HepG2 (cell line): Measurements from ENCODE around the gene HIPK2. TPM values are rescaled to one million over a fixed set of nuclear protein-coding genes. Genes with fewer than 3 reads are reported as not detected.

Source experiments
- ATAC-seq: fragments of 200-7000 bp; cut with Tn5 transposase; 3 replicates; pipeline ENCODE4 v1.9.1; 2020; ENCODE audit warnings: mild to moderate bottlenecking, moderate library complexity
- BruUV-seq: library from RNA; stranded (reverse); fragments of 400-500 nt; replicated peaks from 2 replicates; lab custom pipeline; 2021; lab: Mats Ljungman, UMichigan
- CTCF ChIA-PET: fragments of 300-600 bp; formaldehyde crosslinking; extraction: SDS; loops from one replicate; lab custom pipeline; 2021; ENCODE audit warnings: low total read pairs, inconsistent platforms, low intra/inter-chr PET ratio; lab: Yijun Ruan, JAX
- POLR2A ChIA-PET: fragments of 350-600 bp; sonication (Branson Sonifier 250); formaldehyde crosslinking; loops from one replicate; lab custom pipeline; 2020; ENCODE audit warnings: antibody characterized with exemption, inconsistent platforms; lab: Yijun Ruan, JAX
- DNase-seq: peaks from one replicate; pipeline ENCODE4 v3.0.0-alpha.2; 2015; ENCODE audit warnings: low spot score
- FAIRE-seq: peaks from 3 replicates; lab custom pipeline; 2011; peaks lifted over from hg19 to GRCh38; lab: Jason Lieb, UNC
- H2AFZ ChIP-seq: one replicate; pipeline ENCODE4 v1.6.1; 2011; ENCODE audit warnings: low read length, inconsistent platforms
- H3K27ac ChIP-seq: fragments of 300-600 bp; 3 replicates; pipeline ENCODE4 v1.8.0; 2011; ENCODE audit warnings: mixed run types, mild to moderate bottlenecking, mixed read lengths, low read length, inconsistent platforms; ENCODE audit not compliant: insufficient read depth; ENCODE audit errors: extremely low read length
- H3K27me3 ChIP-seq, 2 experiments: fragments of 200-600 bp in 1 of 2; 2 replicates in 1 of 2; 3 replicates in 1 of 2; pipeline versions ENCODE4 v1.6.0 to v1.8.0; 2011; ENCODE audit warnings: low read length in 2 of 2, mild to moderate bottlenecking in 2 of 2, moderate library complexity in 2 of 2, inconsistent platforms in 1 of 2; ENCODE audit not compliant: insufficient read depth in 2 of 2, control insufficient read depth in 1 of 2
- H3K36me3 ChIP-seq, 2 experiments: fragments of 200-600 bp in 1 of 2; replicated peaks in 1 of 2; 2 replicates in 1 of 2; 3 replicates in 1 of 2; pipeline versions ENCODE4 v1.5.1 to v1.8.0; 2011; ENCODE audit warnings: low read length in 2 of 2, inconsistent platforms in 1 of 2; ENCODE audit not compliant: insufficient read depth in 2 of 2, control insufficient read depth in 1 of 2
- H3K4me1 ChIP-seq: 2 replicates; pipeline ENCODE4 v1.5.1; 2012; ENCODE audit warnings: low read length, inconsistent platforms; ENCODE audit not compliant: insufficient read depth
- H3K4me2 ChIP-seq: 2 replicates; pipeline ENCODE4 v1.6.0; 2011; ENCODE audit warnings: low read depth, low read length, inconsistent platforms
- H3K4me3 ChIP-seq, 3 experiments: fragments of 200-600 bp in 1 of 3; sonication (generic), shearing (Covaris generic) in 1 of 3; replicated peaks in 1 of 3; 2 replicates each; pipeline ENCODE4 v1.5.1; 2011 to 2016; ENCODE audit warnings: low read length in 3 of 3, inconsistent platforms in 2 of 3, low read depth in 2 of 3, mild to moderate bottlenecking in 2 of 3, control low read depth in 1 of 3, mixed read lengths in 1 of 3; ENCODE audit not compliant: insufficient read depth in 1 of 3
- H3K79me2 ChIP-seq: one replicate; pipeline ENCODE4 v1.6.1; 2011; ENCODE audit warnings: low read length, inconsistent platforms; ENCODE audit not compliant: insufficient read depth
- H3K9ac ChIP-seq: 2 replicates; pipeline ENCODE4 v1.6.0; 2011; ENCODE audit warnings: mild to moderate bottlenecking, low read depth, low read length, inconsistent platforms; ENCODE audit not compliant: insufficient read depth
- H3K9me3 ChIP-seq: 2 replicates; pipeline ENCODE4 v1.5.1; 2012; ENCODE audit warnings: mild to moderate bottlenecking, low read length
- H4K20me1 ChIP-seq: 2 replicates; pipeline ENCODE4 v1.6.0; 2011; ENCODE audit warnings: inconsistent platforms, mild to moderate bottlenecking, low read length, moderate library complexity; ENCODE audit not compliant: insufficient read depth
- FOXK1 ChIP-seq: sonication (generic); formaldehyde crosslinking; IDR thresholded peaks from 2 replicates; pipeline ENCODE4 v1.4.0; 2020; ENCODE audit warnings: low read depth, missing genetic modification reagents, borderline replicate concordance
- MEIS2 ChIP-seq: sonication (generic); formaldehyde crosslinking; IDR thresholded peaks from 2 replicates; pipeline ENCODE4 v1.9.0; 2021; ENCODE audit warnings: mild to moderate bottlenecking, missing genetic modification reagents
- PAX8 ChIP-seq: sonication (generic); formaldehyde crosslinking; IDR thresholded peaks from 2 replicates; pipeline ENCODE4 v1.8.0; 2022; ENCODE audit warnings: mild to moderate bottlenecking, missing genetic modification reagents, borderline replicate concordance
- SKI ChIP-seq: fragments of 450-650 bp; IDR thresholded peaks from one replicate; pipeline ENCODE4 v1.6.1; 2018; ENCODE audit warnings: mild to moderate bottlenecking; ENCODE audit not compliant: partially characterized antibody
- ZMAT3 ChIP-seq: sonication (generic); formaldehyde crosslinking; conservative IDR thresholded peaks from 2 replicates; pipeline ENCODE4 v1.7.0; 2021; ENCODE audit warnings: missing genetic modification reagents
- WGBS: methylation state at CpG from one replicate; pipeline ENCODE4 v1.1.6; 2017; ENCODE audit warnings: low lambda C conversion rate; 5-methylcytosine and 5-hydroxymethylcytosine counted together
- in situ Hi-C: cut with HindIII; loops from 2 replicates; pipeline ENCODE4 v1.10.0; 2017; ENCODE audit warnings: low pct_unique_long_range_greater_than_20kb; ENCODE audit not compliant: extremely low pct_ligation_motif_present
- intact Hi-C: fragments of 100-400 bp; cut with micrococcal nuclease; formaldehyde crosslinking; loops from one replicate; pipeline ENCODE4 v1.10.0; 2022; ENCODE audit not compliant: unreplicated experiment
- polyA plus RNA-seq, 8 experiments: library from polyadenylated mRNA; depleted of rRNA in 3 of 8; stranded (reverse) in 7 of 8; unstranded in 1 of 8; fragments of >200 nt; fragmentation: Illumina TruSeq in 4 of 8; extraction: Trizol in 4 of 8; gene quantifications; 2 replicates each; pipeline versions ENCODE4 v1.2.1 to v1.2.3, GENCODE V29; 2011 to 2016; ENCODE audit warnings: low read depth in 4 of 8, missing spikeins in 1 of 8, mixed read lengths in 1 of 8; ENCODE audit not compliant: insufficient read depth in 1 of 8
- total RNA-seq, 5 experiments: library from RNA; depleted of rRNA; stranded (reverse); fragments of >200 nt; fragmentation: Illumina TruSeq; extraction: Trizol; gene quantifications; 2 replicates each; pipeline ENCODE4 v1.2.3, GENCODE V29; 2016; ENCODE audit warnings: low read depth in 1 of 5
- TF ChIP-seq, protein P1 (sequence below): sonication (generic); formaldehyde crosslinking; IDR thresholded peaks from 2 replicates; pipeline ENCODE4 v1.4.0; 2020; ENCODE audit warnings: missing genetic modification reagents, borderline replicate concordance
- TF ChIP-seq, protein P2 (sequence below): IDR thresholded peaks from 2 replicates; pipeline ENCODE4 v1.6.1; 2016; ENCODE audit warnings: low read depth, control low read depth
- TF ChIP-seq, protein P3 (sequence below): sonication (generic); formaldehyde crosslinking; IDR thresholded peaks from 2 replicates; pipeline ENCODE4 v1.5.0; 2020; ENCODE audit warnings: missing genetic modification reagents
- TF ChIP-seq, protein P4 (sequence below): sonication (generic); formaldehyde crosslinking; IDR thresholded peaks from 2 replicates; pipeline ENCODE4 v1.4.0; 2020; ENCODE audit warnings: missing genetic modification reagents, borderline replicate concordance

Gene HIPK2
- total and polyA plus RNA-seq, 2 of the 13 experiments (the other 11 are each of a cell fraction or from before 2014, with no cell fraction given), result 14.4 to 20.2 TPM

DNA sequence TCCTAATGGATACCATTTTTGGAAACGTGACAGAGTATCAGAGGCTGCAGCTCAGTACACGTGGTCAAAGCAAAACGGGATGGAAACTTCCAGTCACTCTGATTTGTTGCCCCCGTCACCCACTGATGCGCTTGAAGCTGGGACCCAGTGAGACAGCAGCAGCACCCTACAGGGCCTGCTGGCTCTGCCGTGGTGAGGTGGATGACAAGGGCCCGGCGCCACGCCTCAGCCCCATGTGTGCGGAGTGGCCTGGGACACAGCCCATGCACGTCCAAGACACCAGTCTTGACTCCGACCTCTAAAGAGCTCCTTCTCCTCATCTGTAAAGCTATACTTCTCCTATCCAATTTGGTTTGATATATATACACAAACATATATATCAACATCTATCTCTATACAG is 215.3 kb downstream of the HIPK2 start:
- no peaks in the 10 kb centered on the region for H3K27me3 ChIP-seq
- H3K27ac ChIP-seq, result no peak overlapping the region
- in situ Hi-C loops (no loop called here), intact Hi-C loops (no loop called here)
- no TSS peak for BruUV-seq
- no peak overlapping the region for H2AFZ ChIP-seq
- H3K4me1 ChIP-seq, result peaks cover 30% of the 10 kb centered on the region
- no peak for FAIRE-seq
- ChIA-PET POLR2A (no interaction called here), CTCF (no interaction called here)
- no peak overlapping the region for H3K4me2 ChIP-seq
- H3K4me3 ChIP-seq, result no peak overlapping the region
- no peaks in the 10 kb centered on the region for H3K79me2 ChIP-seq
- DNase-seq, result no peak
- TF ChIP-seq, protein P1, sequence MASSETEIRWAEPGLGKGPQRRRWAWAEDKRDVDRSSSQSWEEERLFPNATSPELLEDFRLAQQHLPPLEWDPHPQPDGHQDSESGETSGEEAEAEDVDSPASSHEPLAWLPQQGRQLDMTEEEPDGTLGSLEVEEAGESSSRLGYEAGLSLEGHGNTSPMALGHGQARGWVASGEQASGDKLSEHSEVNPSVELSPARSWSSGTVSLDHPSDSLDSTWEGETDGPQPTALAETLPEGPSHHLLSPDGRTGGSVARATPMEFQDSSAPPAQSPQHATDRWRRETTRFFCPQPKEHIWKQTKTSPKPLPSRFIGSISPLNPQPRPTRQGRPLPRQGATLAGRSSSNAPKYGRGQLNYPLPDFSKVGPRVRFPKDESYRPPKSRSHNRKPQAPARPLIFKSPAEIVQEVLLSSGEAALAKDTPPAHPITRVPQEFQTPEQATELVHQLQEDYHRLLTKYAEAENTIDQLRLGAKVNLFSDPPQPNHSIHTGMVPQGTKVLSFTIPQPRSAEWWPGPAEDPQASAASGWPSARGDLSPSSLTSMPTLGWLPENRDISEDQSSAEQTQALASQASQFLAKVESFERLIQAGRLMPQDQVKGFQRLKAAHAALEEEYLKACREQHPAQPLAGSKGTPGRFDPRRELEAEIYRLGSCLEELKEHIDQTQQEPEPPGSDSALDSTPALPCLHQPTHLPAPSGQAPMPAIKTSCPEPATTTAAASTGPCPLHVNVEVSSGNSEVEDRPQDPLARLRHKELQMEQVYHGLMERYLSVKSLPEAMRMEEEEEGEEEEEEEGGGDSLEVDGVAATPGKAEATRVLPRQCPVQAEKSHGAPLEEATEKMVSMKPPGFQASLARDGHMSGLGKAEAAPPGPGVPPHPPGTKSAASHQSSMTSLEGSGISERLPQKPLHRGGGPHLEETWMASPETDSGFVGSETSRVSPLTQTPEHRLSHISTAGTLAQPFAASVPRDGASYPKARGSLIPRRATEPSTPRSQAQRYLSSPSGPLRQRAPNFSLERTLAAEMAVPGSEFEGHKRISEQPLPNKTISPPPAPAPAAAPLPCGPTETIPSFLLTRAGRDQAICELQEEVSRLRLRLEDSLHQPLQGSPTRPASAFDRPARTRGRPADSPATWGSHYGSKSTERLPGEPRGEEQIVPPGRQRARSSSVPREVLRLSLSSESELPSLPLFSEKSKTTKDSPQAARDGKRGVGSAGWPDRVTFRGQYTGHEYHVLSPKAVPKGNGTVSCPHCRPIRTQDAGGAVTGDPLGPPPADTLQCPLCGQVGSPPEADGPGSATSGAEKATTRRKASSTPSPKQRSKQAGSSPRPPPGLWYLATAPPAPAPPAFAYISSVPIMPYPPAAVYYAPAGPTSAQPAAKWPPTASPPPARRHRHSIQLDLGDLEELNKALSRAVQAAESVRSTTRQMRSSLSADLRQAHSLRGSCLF, result no peak
- TF ChIP-seq SKI (no peak), FOXK1 (CRISPR knock-in tag) (no peak), MEIS2 (CRISPR knock-in tag) (no peak), PAX8 (CRISPR knock-in tag) (no peak), ZMAT3 (CRISPR knock-in tag) (no peak)
- TF ChIP-seq, protein P2, sequence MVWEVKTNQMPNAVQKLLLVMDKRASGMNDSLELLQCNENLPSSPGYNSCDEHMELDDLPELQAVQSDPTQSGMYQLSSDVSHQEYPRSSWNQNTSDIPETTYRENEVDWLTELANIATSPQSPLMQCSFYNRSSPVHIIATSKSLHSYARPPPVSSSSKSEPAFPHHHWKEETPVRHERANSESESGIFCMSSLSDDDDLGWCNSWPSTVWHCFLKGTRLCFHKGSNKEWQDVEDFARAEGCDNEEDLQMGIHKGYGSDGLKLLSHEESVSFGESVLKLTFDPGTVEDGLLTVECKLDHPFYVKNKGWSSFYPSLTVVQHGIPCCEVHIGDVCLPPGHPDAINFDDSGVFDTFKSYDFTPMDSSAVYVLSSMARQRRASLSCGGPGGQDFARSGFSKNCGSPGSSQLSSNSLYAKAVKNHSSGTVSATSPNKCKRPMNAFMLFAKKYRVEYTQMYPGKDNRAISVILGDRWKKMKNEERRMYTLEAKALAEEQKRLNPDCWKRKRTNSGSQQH (CRISPR knock-in tag), result no peak
- TF ChIP-seq, protein P3, sequence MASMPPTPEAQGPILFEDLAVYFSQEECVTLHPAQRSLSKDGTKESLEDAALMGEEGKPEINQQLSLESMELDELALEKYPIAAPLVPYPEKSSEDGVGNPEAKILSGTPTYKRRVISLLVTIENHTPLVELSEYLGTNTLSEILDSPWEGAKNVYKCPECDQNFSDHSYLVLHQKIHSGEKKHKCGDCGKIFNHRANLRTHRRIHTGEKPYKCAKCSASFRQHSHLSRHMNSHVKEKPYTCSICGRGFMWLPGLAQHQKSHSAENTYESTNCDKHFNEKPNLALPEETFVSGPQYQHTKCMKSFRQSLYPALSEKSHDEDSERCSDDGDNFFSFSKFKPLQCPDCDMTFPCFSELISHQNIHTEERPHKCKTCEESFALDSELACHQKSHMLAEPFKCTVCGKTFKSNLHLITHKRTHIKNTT (CRISPR knock-in tag), result no peak
- TF ChIP-seq, protein P4, sequence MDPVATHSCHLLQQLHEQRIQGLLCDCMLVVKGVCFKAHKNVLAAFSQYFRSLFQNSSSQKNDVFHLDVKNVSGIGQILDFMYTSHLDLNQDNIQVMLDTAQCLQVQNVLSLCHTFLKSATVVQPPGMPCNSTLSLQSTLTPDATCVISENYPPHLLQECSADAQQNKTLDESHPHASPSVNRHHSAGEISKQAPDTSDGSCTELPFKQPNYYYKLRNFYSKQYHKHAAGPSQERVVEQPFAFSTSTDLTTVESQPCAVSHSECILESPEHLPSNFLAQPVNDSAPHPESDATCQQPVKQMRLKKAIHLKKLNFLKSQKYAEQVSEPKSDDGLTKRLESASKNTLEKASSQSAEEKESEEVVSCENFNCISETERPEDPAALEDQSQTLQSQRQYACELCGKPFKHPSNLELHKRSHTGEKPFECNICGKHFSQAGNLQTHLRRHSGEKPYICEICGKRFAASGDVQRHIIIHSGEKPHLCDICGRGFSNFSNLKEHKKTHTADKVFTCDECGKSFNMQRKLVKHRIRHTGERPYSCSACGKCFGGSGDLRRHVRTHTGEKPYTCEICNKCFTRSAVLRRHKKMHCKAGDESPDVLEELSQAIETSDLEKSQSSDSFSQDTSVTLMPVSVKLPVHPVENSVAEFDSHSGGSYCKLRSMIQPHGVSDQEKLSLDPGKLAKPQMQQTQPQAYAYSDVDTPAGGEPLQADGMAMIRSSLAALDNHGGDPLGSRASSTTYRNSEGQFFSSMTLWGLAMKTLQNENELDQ (CRISPR knock-in tag), result no peak
- 92% methylated on average over 6 of the region's 12 CpGs for WGBS
- no peak overlapping the region for H3K9ac ChIP-seq
- no peaks in the 10 kb centered on the region for H3K9me3 ChIP-seq
- no peaks in the 10 kb centered on the region for H4K20me1 ChIP-seq
- ATAC-seq, result no peak
- H3K36me3 ChIP-seq, result no peaks in the 10 kb centered on the region; a peak in 1 of 5 replicates
